Ureter (tissue), 1 donor: Measurements from ENCODE around the gene C6orf132. TPM values are rescaled to one million over a fixed set of nuclear protein-coding genes. Genes with fewer than 3 reads are reported as not detected.
A peak's percentile ranks its signal among the peaks of the same experiment; 100 is the strongest.

ENCODE experiments used
- DNase-seq: peaks from one replicate; pipeline ENCODE4 v3.0.0-alpha.2; 2020; ENCODE audit warnings: low spot score
- total RNA-seq: library from RNA; stranded (reverse); gene quantifications from one replicate; pipeline ENCODE4 v1.2.4, GENCODE V29; 2023
- donor health status: DM: yes; HTN: yes; CAD: no.

C6orf132 gene
- total RNA-seq, 1 donor from 2014 or later, result 69.3 TPM

DNA sequence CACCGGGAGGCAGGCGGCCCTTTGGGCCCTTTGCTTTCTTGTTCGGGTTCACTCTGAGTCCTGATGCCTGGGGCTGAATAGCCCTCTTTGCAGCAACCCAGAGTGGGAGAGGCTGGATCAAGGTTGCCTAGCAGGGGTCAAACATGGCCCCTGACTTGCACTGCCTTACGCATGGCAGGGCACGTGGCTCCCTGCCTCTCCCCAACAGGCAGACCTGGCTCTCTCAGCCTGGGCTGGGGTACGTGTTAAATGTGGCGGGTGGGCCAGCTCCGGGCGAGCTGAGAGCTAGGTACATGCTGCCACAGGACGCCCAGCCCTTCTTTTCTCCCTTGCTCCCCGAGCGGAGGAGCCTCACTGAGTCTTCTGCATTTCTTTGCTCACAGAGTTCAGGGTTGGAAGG is 7.3 kb downstream of the C6orf132 start:
- DNase-seq, result no peak

DNA sequence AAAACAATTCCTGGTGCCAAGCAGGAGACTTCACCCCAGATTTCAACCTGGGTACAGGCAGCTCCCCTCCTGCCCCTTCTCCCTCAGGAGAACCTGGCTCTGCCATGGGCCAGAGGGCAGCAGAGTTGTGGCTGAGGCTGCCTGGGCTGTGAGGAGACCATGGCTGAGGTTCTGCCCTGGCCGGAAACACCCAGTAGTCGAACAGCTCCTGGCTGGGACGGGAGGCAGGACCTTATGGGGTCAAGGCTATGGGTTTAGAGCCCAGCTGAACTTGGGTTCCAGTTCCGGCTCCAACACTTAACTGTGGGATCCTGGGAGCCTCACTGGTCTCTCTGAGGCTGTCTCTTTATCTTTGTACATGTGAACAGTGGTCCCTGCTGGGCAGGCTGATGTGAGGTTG is 8.5 kb downstream of the C6orf132 start:
- no peak for DNase-seq

DNA sequence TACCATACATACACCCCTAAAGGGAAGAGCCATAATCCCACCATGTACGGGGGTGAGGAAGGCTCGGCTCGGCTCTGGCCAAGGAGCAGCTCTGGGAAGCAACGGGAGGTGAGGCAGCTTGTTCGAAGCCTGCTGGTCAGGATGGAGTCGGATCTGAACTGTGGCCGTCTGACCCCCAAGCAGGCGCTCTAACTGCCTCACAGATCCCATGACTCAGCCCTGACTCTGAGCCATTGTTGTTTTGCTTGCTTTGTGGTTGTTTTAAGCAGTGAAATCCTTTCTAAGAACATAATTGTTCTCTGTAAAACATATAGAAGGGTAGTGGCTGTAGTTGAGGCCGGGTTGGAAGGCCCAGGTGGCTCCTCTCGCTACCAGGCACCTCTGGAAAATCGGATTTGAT is 10.9 kb downstream of the C6orf132 start:
- no peak for DNase-seq

DNA sequence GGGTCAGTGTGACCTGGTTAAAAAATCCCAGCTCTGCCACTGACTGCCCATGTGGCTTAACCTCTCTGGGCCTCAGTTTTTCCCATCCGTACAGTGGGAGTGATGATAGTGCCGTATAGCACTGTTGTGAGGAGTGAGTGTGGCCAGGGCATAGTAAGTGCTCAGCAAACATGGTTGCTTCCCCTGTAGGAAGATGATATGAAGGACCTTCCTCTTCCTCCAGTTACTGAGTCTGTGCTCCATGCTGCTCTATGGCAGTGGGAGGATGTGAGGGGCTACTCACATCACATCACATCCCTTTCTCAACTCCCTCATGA is 13.1 kb downstream of the C6orf132 start:
- DNase-seq, result no peak

DNA sequence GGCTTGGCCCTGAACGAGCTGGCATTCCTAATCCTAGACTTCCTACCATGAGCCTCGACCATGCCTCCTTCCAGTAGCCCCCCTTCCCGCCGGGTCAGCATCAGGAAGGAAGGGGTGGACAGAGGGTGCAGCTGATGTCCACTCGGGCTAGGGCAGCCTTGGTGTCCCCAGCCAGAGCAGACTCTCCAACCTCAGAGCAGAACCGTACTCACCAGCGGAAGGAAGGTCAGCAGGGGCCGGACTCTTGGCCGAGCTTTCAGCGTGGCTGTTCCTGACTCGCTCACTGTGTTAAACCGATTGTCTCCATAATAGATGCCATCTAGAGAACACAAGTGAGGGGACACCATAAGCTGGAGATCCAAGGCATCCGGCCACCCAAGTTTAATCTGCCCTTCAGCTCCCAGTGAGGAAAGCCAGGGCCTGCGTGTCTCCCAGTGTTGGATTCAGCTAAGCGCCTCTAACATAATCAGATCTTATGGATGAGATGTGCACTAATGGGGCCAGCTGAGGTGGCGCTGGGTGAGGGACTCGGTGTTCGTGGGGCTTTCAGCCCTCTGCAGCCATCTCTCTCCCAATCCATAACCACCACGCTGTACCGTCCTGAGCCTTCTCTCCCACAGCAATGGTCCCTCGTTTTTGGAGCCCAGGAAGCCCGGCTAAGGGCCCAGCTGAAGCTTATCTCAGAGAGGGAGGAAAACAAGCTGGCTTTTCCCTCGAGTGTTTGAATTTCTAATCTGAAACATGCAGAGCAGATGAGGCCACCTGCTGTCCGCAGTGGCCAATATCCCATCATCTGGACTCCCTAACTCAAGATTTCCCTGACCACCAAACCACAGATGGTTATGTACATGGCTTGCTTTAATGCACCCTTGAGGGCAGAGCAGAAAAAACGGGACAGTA is 13.7 kb downstream of the C6orf132 start:
- no peak for DNase-seq

DNA sequence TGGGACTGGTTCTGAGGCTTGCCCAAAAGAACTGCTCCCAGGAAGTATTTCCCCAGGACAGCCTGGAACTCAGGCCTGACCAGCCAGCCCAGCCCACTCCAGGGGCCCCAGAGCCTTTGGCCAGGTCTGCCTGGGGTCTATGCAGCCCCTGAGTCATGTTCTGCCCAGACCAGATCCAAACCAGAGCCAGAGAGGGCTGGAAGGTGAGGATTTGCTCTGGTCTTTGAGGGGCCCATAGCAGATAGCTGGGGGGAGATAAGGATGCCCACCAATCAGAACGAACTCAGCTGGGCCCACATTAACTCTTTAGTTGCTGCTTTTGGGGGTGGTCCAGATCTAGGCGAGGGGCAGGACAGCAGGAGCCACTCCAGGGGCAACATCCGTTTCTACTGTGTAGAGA is 16.8 kb downstream of the C6orf132 start:
- no peak for DNase-seq

DNA sequence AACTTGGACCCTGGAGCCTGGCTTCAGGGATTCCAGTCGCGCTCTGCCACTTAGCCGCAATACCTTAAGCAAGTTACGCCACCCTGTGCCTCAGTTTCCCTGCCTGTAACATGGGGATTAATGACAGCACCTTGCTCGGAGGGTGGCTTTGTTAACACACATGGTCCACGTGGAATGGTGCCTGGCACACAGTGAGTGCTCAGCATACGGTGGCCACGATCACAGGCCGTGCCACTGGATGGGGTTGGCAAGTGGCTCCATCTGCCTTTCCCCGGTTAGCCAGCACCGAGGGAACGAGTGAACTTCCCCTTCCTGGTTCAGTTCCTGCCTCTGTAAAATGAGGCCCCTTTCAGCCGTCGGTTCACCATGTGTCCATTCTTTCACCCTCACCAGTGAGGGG is 17.2 kb downstream of the C6orf132 start:
- DNase-seq, result no peak

DNA sequence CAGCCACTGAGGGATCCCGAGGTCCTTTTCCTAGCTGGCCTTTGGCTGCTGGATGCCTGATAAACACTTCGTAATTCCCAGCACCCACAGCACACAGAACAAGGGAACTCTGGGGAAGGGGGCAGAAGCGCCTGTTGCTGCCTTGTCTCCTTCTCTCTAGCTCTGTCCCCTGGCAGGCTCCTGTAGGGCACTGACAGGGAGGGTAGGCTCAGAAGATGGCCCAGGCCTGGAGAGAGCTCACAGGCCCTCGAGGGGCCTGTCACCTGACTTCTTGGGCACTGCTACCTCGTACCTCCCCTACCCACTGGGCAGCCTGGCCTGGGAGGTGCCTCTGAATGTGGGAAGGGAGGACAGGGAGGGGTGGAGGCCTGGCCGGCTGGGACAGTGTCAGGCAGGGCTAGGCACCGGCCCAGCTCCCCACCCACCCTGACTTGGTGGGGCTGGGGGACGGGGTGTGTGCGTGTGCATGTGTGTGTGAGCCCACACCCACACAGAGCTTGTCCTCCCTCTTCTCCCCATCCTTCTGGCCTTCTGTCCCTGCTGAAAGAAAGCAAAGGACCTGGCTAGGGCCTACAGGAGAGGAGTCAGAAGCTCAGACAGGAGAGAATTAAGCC is 18.1 kb downstream of the C6orf132 start:
- DNase-seq, result no peak

DNA sequence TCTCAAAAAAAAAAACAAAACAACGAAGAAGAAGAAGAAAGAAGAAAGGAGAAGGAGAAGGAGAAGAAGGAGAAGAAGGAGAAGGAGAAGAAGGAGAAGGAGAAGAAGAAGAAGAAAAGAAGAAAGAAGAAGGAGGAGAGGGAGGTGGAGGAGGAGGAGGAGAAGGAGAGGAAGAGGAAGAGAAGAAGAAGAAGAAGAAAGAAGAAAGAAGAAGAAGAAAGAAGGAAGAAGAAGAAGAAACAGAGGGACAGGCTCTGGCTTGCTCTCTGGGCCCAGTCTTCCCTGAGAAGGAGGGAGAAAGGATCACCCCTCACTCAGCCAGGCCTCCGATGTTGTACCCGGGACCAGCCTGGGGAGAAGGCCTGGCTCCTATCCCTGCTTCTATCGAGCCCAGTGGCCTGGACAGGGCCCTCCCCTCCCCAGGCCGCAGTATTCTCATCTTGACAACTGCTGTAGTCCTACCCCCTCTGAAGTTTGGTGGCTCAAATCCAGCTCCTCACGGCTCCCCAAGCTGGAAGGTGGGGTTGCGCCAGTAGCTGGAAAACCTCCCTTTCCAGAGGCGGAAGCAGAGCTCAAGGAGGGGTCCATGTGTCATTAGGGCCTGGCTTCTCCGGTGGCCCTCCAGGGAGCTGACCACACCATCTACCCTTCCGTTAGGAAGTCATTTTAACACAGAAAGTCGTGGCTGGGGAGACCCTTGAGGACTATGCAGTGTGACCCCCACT is 18.9 kb downstream of the C6orf132 start:
- DNase-seq, result no peak

DNA sequence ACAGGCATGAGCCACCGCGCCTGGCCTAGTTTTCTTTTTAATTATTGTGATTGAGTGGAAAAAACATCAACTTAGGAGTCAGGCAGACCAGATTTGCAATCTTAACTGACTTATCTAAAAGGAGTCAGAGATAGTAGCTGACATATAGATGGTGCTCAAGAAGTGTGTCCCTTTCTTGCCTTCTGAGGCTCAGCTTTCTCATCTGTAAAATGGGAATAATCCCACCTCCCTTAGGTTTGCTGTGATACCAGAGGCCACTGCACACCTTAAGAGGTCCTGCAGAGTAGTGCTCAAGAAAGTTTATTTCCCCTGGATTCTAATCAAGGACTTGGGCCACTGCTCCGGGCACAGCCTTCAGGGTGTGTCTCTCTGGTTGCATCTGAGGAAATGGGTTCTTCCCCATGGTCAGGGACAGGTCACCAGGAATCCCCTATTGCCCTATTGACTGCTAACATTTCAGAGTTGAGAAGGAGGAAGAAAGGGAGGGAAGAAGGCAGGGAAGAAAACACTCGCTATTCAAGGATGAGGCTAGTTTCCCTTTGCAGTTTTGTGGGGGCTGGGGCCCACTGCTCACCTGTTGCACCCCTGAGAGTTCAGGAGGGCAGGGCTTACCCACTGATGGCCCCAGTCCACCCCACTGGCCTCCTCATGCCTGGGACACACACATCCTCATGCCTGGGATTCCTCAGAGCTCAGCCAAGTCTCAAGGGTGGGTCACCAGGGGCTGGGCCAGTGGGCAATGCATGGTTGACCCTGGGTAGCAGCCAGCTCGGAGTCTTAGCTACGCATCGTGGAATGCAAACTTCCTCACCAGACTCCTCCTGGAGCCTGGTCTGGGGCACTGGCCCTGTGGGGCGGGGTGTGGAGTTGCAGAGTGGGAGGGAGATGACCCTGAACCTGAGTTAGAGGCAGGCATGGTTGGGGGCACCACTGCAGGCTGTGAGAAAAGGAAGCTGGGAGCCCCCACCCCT is 21.2 kb downstream of the C6orf132 start:
- no peak for DNase-seq

DNA sequence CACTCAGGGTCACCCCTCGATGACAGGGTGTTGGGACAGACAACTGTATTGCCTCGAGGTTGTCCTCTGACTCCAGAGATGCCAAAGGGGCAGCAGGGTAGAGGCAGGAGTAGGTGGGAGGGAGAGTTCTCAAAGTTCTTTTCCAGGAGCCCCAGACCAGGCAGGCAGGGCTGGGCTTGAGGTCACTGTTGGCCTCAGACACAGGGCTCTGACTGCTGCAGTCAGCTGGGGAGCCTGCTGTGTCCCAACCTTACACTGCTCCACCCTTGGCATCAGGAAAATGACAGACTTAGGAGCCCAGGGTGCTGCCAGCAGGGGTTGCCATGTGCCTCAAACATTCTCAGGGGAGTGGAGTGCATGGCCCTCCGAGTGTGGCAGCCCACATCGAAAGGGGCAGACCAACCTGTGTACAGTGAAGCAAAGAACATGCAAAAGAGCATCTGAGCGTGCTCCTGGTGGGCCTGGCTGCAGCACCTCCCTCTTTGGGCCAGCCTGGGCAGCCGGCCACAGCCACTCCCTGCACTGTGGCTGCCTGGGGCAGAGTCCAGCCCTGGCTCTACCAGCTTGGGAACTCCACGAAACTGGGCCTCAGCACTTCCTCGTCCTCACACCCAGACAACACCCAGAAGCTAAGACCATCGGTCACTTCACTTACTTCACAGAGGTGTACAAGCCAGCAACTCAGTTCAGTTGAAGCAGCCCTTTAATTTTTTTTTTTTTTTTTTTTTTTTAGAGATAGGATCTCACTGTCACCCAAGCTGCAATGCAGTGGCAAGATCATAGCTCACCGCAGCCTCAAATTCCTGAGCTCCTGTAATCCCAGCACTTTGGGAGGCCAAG is 24.0 kb downstream of the C6orf132 start:
- DNase-seq, result peak; percentile 81

DNA sequence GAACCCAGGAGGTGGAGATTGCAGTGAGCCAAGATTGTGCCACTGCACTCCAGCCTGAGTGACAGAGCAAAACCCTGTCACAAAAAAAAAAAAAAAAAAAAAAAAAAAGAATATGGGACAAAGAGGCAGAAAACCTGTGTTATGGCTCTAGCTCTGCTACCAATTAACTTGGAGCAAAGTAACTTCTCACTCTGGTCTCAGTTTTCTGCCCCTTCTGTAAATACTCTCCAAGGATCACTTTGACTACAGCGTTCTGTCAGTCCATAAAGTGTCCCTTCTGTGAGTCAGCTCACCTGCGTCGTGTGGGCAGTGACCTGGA is 24.6 kb downstream of the C6orf132 start:
- no peak for DNase-seq

DNA sequence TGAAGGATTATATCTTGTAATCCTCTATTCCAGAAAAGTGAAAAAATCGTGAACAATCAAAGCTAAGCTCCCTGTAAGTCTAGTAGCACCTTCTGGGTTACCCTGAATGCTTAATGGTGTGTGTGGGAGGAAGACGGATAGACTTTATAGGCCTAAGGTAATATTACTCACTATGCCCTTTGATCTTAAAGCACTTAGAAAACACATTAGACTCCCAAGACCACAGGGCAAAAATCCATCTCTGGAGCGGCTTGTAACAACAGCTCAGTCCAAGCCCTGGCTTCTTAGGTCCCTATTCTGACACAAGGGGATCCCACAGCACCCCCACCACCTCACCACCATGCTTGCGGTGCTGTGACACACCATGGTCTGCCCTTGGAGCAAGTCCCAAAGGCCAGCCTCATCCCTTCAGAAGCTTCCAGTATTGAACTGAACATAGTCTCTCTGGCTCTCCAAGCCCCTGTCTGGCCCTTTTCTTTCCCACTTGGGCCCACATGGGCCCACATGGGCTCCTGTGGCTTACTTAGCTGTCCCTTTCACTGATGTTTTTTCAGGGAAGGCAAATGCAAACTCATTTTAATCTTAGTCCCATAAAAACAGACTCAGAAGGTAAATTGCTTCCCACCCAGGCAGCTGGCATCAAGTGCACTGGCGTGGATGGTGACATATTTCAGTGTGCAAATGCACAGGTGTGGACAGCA is 28.3 kb downstream of the C6orf132 start:
- DNase-seq, result no peak

DNA sequence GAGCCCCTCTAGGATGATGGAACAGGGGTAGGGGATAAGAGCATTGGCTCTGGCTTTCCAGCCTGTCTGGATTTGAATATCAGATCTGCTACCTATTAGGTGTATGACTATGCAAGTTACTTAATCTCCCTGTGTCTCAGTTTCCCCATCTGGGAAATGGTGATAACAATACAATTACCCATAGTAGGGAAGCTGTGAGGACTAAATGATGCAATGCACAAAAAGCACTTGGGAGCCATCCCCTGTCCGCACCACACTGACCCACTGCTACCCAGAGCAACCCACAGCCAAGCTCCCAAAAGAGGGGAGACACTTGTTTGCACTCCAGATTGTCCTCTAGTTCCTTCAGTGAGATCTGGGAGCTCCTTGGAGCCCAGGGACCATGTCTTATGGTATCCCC is 30.1 kb downstream of the C6orf132 start:
- DNase-seq, result no peak

DNA sequence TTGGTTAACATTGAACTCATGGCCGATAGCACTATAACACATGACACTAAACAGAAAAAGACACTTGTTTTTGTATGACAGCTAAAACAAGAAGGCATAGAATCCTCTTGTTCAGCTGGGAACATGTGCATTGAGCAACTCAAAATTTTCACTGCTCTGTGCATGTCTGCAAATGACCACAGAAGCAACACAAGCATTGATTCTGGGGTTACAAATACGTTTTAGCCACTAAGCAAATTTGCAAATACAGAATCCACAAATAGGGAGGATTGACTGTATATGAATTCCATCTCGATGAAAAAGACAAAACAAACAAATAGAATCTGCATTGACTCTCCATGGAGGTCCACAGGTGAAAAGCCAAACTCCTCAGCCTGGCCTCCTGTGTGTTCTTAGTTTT is 31.7 kb downstream of the C6orf132 start:
- DNase-seq, result no peak

DNA sequence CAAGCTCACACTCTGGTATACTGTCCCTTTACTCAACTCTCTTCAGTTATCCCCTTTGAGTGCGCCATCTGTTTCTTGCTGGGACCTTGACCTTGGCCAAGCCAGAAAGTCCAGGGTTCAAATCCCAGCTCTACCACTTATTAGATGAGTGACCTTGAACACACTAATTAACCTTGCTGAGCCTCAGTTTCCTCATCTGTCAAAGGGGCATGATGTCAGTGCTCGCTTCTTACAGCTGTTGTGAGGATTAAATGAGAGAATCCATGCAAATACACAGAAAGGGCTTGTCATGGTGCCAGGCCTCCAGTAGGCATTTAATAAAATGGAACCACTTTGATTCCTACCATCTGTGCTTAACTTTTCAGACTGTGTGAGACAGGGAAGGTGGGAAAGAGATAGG is 34.3 kb downstream of the C6orf132 start:
- no peak for DNase-seq

DNA sequence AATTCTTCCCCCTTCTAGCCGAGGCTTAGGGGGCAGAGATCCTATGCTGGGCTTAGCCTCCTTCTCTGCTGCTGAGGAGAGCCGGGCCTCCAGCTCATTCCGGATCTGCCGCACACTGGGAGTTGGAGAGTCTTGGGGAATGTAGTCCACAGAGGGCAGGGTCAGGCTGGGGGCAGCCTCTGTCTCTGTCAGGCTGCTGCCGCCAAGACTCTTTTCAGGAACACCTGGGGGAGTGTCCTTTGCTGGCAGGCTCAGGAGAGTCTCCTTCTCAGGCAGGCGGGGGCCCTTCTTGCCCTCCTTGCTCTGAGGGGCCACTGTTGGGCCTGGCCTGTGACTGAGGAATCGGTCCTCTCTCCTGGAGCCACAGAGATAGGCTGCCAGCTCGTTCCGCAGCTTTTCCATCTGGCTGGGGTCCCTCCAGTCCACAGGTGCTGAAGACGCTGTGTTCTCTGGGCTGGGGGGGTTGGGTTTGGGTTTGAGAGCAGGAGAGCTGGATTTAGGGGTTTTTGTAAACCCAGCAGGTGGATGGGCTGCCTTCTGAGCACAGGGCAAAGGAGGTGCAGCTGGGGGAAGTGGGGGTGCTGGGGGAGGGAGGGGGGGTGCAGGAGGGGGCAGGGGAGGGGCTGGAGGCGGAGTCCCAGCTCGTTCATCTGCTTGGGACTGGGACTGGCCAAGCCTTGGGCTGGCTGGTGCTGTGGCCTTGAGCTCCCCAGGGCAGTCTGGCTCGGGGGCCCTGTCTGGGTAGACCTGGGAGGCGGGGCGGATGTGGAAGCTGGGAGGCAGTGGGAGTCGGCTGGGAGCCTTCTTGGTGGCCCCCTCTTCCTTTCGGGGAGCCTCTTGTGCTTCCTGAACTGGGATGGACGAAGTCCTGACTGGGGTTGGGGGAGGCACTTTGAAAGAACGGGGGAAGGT is 36.1 kb downstream of the C6orf132 start:
- DNase-seq, result no peak

DNA sequence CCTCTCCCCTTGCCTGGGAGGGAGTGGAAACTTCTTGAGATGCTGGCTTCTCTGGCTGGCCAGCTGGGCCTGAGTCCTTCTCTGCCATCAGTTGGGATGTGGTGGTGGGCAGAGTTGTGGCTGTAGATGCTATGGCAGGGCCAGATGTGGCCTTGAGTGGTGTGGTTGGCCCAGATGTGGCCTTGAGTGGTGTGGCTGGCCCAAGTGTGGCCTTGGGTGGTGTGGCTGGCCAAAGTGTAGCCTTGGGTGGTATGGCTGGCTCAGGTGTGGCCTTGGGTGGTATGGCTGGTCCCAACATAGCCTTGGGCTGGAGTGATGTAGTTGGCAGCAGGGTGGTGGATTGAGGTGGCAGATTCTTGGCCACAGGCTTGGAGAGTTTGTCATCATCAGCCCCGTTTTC is 36.7 kb downstream of the C6orf132 start:
- no peak for DNase-seq

DNA sequence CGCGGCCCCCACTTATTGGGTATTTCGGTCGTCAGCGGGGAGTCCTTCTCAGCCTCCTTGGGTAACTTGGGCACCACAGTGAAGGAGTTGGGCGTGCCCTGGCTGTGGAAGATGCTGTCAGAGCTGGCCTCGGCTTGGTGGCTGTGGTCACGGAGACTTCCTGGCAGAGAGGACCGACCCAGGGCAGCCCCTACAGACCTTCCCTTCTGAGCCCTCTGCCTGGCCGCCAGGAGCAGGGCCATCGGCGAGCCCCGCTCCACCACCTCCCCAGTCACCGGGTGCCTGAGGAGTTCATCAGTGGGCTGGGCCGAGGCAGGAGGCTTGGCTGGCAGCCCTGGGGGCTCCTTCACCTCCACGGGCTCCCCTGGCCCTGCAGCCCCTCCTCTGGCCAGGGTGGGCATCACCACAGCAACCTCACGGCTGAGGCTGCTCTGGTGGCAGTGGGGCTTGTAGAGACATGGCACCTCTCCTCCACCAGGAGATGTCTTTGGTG is 37.2 kb downstream of the C6orf132 start:
- no peak for DNase-seq
